ENCODE measurements around the gene VWA3B.
"Not testable (repeated sequence)": the region's sequence is repeated elsewhere in the genome, so short reads cannot be mapped to it uniquely, and the experiment has no call there.

The VWA3B gene

DNA sequence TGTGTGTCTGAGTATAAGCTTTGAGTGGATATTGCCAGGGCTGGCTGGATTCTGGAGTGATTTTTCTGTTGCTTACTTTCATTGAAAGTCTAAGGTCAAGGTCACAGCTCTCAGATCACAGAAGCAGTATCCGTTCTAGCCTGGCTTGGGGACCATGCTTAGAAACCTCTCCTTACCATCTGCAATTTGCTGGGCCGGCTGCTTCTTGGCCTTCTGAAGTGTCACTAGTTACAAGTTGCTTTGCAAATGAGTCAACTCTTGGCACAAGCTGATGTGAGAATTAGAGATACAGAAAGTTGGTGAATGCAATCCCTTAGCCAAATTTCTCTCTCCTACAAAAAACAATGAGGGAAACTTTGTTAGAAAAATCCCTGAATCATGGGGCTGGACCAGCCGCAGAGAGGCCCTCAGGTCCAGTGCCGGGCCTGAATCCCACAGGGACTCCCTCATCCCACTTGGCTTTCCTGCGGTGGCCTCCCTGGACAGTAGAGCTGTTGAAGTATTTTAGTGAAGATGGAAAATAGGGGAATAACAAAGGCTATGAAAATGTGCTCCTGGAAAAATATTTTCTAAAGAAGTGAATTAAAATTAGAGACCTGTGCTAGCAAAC lies 166.6 kb downstream of the VWA3B start:
- DNase-seq = no peak

- DNase-seq = no peak
Observed at GRCh38 chr2:98254504-98255059, 167.6 kb downstream of the VWA3B start.

GRCh38 chr2:98258906-98259305 lies 171.9 kb downstream of the VWA3B start:
- DNase-seq = no peak

DNA sequence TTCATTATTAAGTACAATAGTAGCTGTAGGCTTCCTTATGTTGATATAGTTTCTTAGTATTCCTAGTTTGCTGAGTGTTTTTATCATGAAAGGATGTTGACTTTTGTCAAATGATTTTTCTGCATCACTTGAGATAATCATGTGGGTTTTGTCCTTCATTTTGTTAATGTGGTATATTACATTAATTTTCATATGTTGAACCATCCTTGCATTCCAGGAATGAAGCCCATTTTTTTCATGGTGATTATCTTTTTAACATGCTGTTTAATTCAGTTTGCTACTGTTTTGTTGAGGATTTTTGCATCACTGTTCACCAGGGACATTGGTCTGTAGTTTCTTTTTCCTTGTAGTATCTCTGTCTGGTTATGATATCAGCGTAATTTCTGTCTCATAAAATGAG lies 176.4 kb downstream of the VWA3B start:
- DNase-seq = no peak

- not testable (repeated sequence) for DNase-seq
Observed at GRCh38 chr2:98268225-98268624, 181.3 kb downstream of the VWA3B start.

DNA sequence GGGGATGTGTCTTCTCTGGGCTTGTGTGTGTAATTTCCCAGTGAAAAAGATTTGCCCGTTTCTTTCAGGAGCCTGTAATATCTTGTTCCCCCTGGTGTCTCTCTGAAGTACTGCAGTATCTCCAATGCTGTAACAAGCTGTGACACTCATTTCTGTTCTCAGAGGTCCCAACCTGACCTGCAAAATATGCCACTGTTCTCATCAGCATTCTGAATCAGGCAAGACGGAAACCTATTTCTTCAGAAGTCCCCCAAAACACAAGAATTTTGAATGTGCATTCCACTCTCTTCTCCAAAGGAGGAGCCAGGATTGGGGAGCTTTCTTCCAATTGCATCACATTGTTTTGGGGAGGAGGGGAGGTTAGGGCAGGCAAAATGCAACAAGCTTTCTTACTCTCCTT lies 182.3 kb downstream of the VWA3B start:
- no peak for DNase-seq

DNA sequence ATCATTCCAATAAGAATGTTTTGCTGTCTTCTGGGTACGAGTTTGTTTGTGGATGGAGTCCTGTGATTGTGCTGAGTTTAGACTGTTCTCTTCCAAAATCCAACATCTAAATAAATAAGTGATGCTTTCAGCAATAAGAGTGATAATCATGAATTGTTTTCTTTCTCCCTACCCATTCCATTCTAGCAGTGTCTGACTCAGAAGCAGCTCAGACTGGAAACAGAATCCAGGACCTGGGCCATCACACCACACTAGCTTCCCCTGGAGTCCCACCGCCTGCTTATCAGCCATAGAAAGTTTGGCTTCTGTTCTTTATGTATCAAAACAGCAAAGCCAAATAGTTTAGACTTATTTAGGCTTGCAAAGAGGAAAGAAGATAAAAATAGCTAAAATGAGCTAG lies 182.9 kb downstream of the VWA3B start:
- DNase-seq = no peak

DNA sequence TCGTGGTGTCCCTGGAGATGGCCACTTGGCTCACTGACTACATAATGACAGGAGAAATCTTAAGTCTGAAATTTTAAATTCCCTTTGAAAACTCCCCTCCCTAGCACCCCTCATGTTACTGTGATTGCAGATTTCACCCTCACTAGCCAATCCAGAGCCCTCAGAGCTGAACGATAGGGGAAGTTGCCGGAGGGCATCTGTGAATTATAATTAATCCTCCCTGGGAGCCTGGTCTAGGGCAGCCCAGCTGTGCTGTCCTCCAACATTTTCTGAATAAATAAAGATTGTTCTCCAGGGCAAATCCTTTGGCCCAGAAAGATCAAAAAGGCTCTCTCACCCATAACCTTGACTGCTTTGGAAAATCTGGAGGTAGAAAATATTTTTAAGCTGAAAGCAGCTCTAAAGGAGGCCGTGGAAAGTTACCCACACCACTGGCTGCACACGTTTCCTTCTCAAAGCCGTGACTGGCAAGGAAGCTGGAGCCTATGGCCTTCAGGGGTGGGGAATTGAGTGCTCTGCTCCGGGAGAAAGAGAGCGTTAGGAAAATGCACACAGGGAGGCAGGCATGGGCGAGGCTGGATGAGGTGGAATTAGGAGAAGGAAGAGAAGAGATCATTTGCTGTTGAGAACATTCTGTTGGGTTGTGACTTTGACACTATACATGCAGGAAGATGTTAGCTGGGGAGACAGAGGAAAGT lies 190.3 kb downstream of the VWA3B start:
- no peak for DNase-seq

DNA sequence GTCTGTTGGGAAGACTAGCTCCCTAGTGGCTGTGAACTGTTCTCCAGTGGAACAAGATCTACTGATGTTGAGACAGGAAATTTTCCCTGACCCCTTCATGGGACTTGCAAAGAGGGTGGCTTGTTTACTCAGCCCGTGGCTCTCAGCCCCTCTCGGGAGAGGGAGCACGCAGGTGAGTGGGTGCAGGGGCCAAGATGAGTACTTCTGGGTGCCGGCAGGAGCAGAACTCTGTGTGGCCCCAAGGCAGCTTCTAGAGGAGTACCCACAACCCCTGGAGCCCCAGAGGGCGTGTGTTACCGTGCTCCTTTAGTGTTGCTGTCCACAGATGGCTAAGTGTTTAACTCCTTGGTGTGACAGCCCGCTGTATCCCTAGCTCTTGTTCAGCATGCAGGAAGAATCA lies 191.1 kb downstream of the VWA3B start:
- no peak for DNase-seq

DNA sequence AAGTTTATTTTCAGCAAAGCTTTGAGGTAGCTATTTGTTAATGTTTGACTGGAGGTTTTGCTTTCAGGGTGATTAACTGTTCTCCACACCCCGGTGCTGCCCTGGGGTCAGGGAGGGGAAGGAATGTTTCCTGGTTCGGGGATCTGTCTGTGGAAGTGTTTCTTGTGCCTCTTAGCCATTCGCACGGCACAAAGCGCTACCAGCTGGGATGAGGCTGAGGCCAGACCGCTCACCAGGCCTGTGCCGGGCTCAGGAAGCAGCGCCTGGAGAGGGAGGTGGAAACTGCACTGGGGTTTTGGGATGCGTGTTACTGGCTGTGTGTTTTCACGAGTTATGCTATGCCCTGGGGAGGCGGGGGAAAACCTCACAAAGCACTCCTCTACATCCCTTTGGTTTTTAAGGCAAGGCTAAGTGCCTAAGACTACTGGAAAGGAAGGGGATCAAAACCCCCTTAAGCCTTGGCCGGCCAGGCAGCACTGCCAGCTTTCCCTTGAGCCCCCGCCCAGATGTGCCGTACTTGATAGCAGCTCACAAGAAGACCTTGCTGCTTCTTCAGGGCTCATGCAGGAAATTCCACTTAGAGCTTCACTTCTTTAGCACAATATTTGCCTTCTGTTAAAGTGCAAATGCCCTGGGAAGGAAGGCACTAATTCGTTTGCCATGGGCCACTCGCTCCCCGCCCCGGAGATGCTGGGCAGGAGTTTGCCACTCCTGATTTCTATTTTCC lies 193.6 kb downstream of the VWA3B start:
- DNase-seq = no peak

DNA sequence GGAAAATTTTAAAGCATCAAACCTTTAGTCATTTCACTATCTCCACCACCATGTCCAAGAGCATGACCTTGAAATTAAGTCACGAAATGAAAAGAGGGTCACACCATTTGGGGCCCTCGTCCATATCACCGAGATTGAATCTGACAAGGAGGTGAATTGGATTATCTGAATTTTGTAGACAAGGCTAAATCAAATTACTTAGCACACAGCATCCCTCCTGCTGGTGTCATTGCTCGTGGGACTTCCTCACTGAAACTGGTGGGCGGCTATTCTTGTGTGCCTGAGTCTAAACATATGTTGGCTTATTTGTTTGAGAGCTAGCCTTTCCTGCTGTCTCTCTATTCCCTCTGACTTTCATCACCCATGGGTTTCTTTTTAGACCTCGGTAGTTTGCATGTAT lies 194.6 kb downstream of the VWA3B start:
- no peak for DNase-seq

- DNase-seq = no peak
Observed at GRCh38 chr2:98282109-98282508, 195.1 kb downstream of the VWA3B start.

DNA sequence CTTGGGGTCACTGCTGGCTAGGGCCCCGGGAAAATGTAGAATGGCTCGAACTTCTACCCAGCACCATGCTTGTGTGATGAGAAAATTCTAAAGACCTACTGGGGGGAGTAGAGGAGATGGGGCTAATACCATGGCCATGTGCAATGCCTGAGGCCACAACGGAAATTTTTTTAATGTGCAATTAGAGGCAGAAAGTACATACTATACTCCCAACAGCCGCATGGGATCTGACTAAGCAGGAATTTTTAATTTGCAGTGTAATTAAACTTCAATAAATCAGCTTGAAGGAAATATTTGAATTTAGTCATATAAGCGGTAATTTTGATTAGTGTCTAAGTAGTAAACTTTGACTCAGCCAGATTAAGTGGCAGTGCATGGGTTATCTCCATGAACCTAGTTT lies 206.1 kb downstream of the VWA3B start:
- DNase-seq = no peak

- DNase-seq = no peak
Observed at GRCh38 chr2:98293931-98294687, 207.1 kb downstream of the VWA3B start.

DNA sequence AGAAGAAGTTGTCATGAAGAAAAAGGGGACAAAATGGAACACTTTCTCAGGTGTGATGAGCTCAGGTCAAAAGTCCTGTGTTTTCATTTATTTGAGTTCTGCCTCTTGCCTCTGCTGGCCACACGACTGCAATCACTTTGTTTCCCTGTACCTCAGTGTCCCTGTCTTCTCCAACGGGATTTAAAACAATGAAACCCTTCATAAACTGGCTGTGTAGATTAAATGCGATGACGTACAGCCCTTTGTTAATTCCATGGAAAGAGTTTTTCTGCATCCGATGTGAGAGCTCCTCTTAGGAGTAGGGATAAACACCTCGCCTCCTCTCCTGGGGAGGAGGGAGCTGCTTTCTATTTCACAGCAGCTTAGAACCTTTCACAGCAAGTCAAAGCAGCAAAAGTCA lies 207.7 kb downstream of the VWA3B start:
- DNase-seq = no peak

DNA sequence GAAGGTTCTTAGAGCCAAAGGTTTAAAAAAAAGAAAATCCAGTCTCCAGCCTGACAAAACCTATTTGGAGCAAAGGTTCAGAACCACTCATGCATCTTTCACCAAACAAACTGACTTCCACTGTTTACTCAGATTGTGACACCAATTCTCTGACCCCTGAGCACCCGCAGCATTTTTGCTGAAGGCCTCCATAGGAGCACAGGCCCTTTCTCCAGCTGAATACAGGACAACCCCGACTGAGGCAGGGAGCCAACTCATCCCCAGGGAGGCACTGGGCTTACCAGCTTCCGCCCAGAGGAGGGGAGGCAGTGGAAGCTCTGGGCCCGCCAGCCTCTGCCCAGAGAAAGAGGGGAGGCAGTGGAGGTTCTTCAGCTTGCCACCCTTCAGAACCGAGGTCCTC lies 208.3 kb downstream of the VWA3B start:
- no peak for DNase-seq

- DNase-seq = no peak
Observed at GRCh38 chr2:98295721-98296414, 208.9 kb downstream of the VWA3B start.

- DNase-seq = no peak
Observed at GRCh38 chr2:98296440-98296839, 209.5 kb downstream of the VWA3B start.

DNA sequence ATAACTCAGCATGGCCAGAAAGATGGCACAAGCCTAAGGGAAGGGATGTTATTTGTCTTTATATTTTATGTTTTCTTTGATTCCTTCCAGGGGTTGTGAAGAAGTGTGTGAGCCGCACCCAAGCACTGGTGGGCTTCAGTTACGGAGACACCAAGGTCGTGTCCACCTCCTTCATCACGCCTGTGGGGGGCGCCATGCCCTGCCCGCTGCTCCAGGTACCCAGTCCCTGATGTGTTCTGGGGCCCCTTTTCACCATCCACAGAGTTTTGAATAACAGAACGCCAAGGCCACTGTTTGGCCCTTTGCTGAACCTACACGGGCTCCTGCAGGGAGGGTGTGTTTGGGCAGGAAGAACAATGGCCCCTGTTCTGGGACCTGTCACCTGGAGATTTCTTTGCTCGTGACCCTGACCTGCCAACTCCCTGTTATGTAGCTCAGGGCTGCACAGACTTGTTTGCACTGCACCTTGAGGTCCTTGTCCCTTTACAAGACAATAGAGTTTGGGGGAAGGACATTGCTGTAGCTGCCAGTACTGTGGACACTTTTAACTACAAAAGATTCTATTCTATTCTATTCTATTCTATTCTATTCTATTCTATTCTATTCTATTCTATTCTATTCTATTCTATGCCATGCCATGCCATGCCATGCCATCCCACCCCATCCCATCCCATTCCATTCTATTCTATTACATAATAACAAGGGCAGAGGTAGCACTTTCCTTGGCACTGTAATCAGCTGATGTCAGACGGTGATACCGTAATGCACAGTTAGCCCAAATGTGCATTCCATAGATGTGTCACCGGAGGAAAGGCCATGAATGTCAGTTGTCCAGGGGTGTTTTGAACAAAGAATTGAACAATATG lies 211.1 kb downstream of the VWA3B start:
- no peak for DNase-seq

GRCh38 chr2:98298683-98299164 lies 211.8 kb downstream of the VWA3B start:
- DNase-seq = no peak

DNA sequence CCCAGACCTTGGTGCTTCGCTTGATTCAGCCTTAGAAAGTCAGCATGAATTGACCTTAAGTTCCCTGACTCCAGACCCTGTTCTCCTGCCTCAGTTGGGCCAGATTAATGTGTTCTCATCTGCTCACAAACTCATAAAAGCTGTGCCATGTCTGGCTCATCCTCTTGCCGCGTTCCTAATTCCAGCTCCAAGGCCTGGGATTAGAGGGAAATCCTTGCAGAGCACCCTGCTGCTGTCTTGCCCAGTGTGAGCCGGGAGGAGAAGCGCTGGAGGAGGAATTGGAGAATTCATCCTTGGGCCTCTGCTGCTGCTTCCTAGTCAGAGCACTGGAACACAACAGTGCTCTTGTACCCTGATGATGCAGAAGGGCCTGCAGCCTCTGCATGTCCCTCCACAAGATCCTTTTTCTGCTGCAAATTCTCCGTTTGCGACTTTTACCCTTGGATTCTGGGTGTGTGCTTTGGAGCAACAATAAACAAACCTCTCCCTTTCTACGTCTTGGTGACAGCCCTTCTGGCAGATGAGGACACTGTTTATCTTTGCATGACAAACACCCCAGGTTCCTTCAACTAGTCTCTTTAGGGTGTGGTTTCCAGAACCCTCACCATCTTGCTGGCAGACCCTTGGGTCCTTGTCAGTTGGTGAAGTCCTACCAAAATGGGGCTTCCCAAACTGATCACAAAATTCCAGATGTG lies 212.4 kb downstream of the VWA3B start:
- DNase-seq = no peak
